CD4-positive, alpha-beta T cell (primary cell): ENCODE measurements around the gene NISCH. TPM values are rescaled to one million over a fixed set of nuclear protein-coding genes. Genes with fewer than 3 reads are reported as not detected.

Experiments used
- ATAC-seq: fragments of 200-7000 bp; cut with Tn5 transposase; one replicate; pipeline ENCODE4 v1.10.0; 2022; ENCODE audit warnings: mild to moderate bottlenecking; ENCODE audit not compliant: poor library complexity
- CTCF ChIA-PET: fragments of 350-600 bp; sonication (Branson Sonifier 250); formaldehyde crosslinking; loops from one replicate; lab custom pipeline; 2021; ENCODE audit warnings: antibody characterized with exemption, inconsistent platforms; lab: Charles Lee
- POLR2A ChIA-PET: fragments of 350-600 bp; sonication (Branson Sonifier 250); formaldehyde crosslinking; loops from one replicate; lab custom pipeline; 2021; ENCODE audit warnings: antibody characterized with exemption, inconsistent platforms; lab: Charles Lee
- DNase-seq, 14 experiments: peaks; one replicate each; pipeline ENCODE4 v3.0.0-alpha.2; 2013 to 2020; ENCODE audit warnings: mixed read lengths in 2 of 14
- H3K27ac ChIP-seq, 2 donors: one replicate each; pipeline versions ENCODE4 v1.5.1 to v1.7.0; 2013; ENCODE audit warnings: low read length in 2 of 2, low read depth in 1 of 2, mild to moderate bottlenecking in 1 of 2
- H3K27me3 ChIP-seq, 2 experiments: 1 replicate in 1 of 2; 2 replicates in 1 of 2; pipeline versions ENCODE4 v1.6.1 to v1.7.0; 2013; ENCODE audit warnings: low read length in 2 of 2, control low read depth in 1 of 2, mild to moderate bottlenecking in 1 of 2, moderate library complexity in 1 of 2; ENCODE audit not compliant: insufficient read depth in 2 of 2, control insufficient read depth in 1 of 2
- H3K36me3 ChIP-seq: one replicate; pipeline ENCODE4 v1.6.1; 2013; ENCODE audit warnings: low read length, control low read depth; ENCODE audit not compliant: insufficient read depth
- H3K4me1 ChIP-seq: one replicate; pipeline ENCODE4 v1.6.1; 2013; ENCODE audit warnings: low read length, control low read depth; ENCODE audit not compliant: insufficient read depth
- H3K4me3 ChIP-seq: one replicate; pipeline ENCODE4 v1.5.1; 2013; ENCODE audit warnings: mild to moderate bottlenecking, low read length, moderate library complexity
- H3K9me3 ChIP-seq, 2 experiments: 1 replicate in 1 of 2; 2 replicates in 1 of 2; pipeline versions ENCODE4 v1.6.1 to v1.7.0; 2013; ENCODE audit warnings: low read length in 2 of 2, mild to moderate bottlenecking in 2 of 2, control low read depth in 1 of 2, moderate library complexity in 1 of 2; ENCODE audit not compliant: control insufficient read depth in 1 of 2, insufficient read depth in 1 of 2
- H3K27ac Mint-ChIP-seq: one replicate; pipeline ENCODE4 v1.8.0; 2020; ENCODE audit warnings: mixed read lengths
- H3K27me3 Mint-ChIP-seq: one replicate; pipeline ENCODE4 v1.8.0; 2021; ENCODE audit warnings: mixed read lengths
- H3K36me3 Mint-ChIP-seq: one replicate; pipeline ENCODE4 v1.8.0; 2021; ENCODE audit warnings: low read depth, mixed read lengths
- H3K4me1 Mint-ChIP-seq: one replicate; pipeline ENCODE4 v1.8.0; 2021; ENCODE audit warnings: low read depth, mixed read lengths
- H3K4me3 Mint-ChIP-seq: one replicate; pipeline ENCODE4 v1.8.0; 2020; ENCODE audit warnings: mild to moderate bottlenecking, mixed read lengths
- H3K9me3 Mint-ChIP-seq: one replicate; pipeline ENCODE4 v1.8.0; 2020; ENCODE audit warnings: mixed read lengths
- CTCF ChIP-seq: fragments of 200-600 bp; IDR thresholded peaks from one replicate; pipeline ENCODE4 v1.8.0; 2022; ENCODE audit warnings: antibody characterized with exemption, mild to moderate bottlenecking
- intact Hi-C, 2 experiments: fragments of 100-400 bp; cut with DNase I in 1 of 2; cut with micrococcal nuclease in 1 of 2; formaldehyde crosslinking; loops; one replicate each; pipeline versions ENCODE4 v1.15.1 to v1.9.0; 2023 to 2025; cut with DNase I, micrococcal nuclease
- total RNA-seq, 174 experiments: library from RNA in 2 of 174; stranded (reverse) in 2 of 174; gene quantifications; one replicate each; pipeline ENCODE4 v1.2.3 and lab custom pipeline; 2021 to 2026

The NISCH gene
- total RNA-seq, 2 experiments from 2014 or later, result 160 to 163 TPM

- no peak for ATAC-seq
- no peak overlapping the region for H3K27ac ChIP-seq
- no peak overlapping the region for H3K4me3 ChIP-seq
- ChIA-PET POLR2A (no interaction called here), CTCF (no interaction called here)
- peaks cover 74% of the 10 kb centered on the region for H3K36me3 ChIP-seq
- no peak for DNase-seq
- H3K27me3 Mint-ChIP-seq, result no peaks in the 10 kb centered on the region
- H3K4me3 Mint-ChIP-seq, result no peak overlapping the region
- no peaks in the 10 kb centered on the region for H3K9me3 Mint-ChIP-seq
- H3K36me3 Mint-ChIP-seq, result peaks cover 92% of the 10 kb centered on the region
- no peaks in the 10 kb centered on the region for H3K9me3 ChIP-seq
- no peak for TF ChIP-seq CTCF
- H3K27ac Mint-ChIP-seq, result no peak overlapping the region
- H3K4me1 Mint-ChIP-seq, result no peaks in the 10 kb centered on the region
- no peaks in the 10 kb centered on the region for H3K4me1 ChIP-seq
- intact Hi-C loops, result no loop called here
- no peaks in the 10 kb centered on the region for H3K27me3 ChIP-seq
Measured at GRCh38 chr3:52479037-52479876, 23.9 kb downstream of the NISCH start.

GRCh38 chr3:52479877-52480575 lies 24.6 kb downstream of the NISCH start:
- Histone ChIP-seq H3K4me1 (no peaks in the 10 kb centered on the region), H3K27me3 (no peaks in the 10 kb centered on the region), H3K4me3 (no peak overlapping the region), H3K27ac (no peak overlapping the region), H3K9me3 (no peaks in the 10 kb centered on the region), H3K36me3 (peaks cover 69% of the 10 kb centered on the region)
- Mint-ChIP-seq H3K9me3 (no peaks in the 10 kb centered on the region), H3K36me3 (peaks cover 95% of the 10 kb centered on the region), H3K27me3 (no peaks in the 10 kb centered on the region), H3K4me1 (no peaks in the 10 kb centered on the region), H3K27ac (no peak overlapping the region), H3K4me3 (no peak overlapping the region)
- POLR2A ChIA-PET, result no interaction called here
- CTCF ChIA-PET, result no interaction called here
- no peak for TF ChIP-seq CTCF
- intact Hi-C loops, result no loop called here
- DNase-seq, result no peak
- no peak for ATAC-seq

GRCh38 chr3:52480768-52481715 lies 25.6 kb downstream of the NISCH start:
- no peaks in the 10 kb centered on the region for H3K27me3 Mint-ChIP-seq
- no peaks in the 10 kb centered on the region for H3K4me1 ChIP-seq
- DNase-seq (no peak), ATAC-seq (no peak)
- H3K36me3 ChIP-seq, result peaks cover 64% of the 10 kb centered on the region
- H3K9me3 ChIP-seq, result no peaks in the 10 kb centered on the region
- no peak overlapping the region for H3K4me3 Mint-ChIP-seq
- H3K4me3 ChIP-seq, result no peak overlapping the region
- intact Hi-C loops, result no loop called here
- H3K27ac ChIP-seq, result no peak overlapping the region
- ChIA-PET POLR2A (no interaction called here), CTCF (no interaction called here)
- no peak for TF ChIP-seq CTCF
- H3K36me3 Mint-ChIP-seq, result peaks cover 96% of the 10 kb centered on the region
- no peaks in the 10 kb centered on the region for H3K9me3 Mint-ChIP-seq
- no peaks in the 10 kb centered on the region for H3K4me1 Mint-ChIP-seq
- peak overlapping the region; percentile 42 for H3K27ac Mint-ChIP-seq
- no peaks in the 10 kb centered on the region for H3K27me3 ChIP-seq
